Astrocyte of the cerebellum (primary cell): ENCODE data around the gene TMEM229B.
"Not testable (repeated sequence)": the region's sequence is repeated elsewhere in the genome, so short reads cannot be mapped to it uniquely, and the experiment has no call there.

ENCODE experiments used
- DNase-seq: peaks from one replicate; pipeline ENCODE4 v3.0.0-alpha.2; 2011; ENCODE audit warnings: low read depth
- H3K4me3 ChIP-seq: 2 replicates; pipeline ENCODE4 v1.5.1; 2011; ENCODE audit warnings: mild to moderate bottlenecking, low read depth, low read length, moderate library complexity
- in situ Hi-C: cut with HindIII; loops from 2 replicates; pipeline ENCODE4 v1.10.0; 2017; ENCODE audit warnings: low sequenced_read_pairs
- TF ChIP-seq, protein P1 (sequence below): IDR thresholded peaks from 2 replicates; pipeline ENCODE4 v1.5.1; 2012; ENCODE audit warnings: low read length, low read depth, moderate library complexity, mild to moderate bottlenecking; ENCODE audit errors: missing control alignments

The TMEM229B gene

DNA sequence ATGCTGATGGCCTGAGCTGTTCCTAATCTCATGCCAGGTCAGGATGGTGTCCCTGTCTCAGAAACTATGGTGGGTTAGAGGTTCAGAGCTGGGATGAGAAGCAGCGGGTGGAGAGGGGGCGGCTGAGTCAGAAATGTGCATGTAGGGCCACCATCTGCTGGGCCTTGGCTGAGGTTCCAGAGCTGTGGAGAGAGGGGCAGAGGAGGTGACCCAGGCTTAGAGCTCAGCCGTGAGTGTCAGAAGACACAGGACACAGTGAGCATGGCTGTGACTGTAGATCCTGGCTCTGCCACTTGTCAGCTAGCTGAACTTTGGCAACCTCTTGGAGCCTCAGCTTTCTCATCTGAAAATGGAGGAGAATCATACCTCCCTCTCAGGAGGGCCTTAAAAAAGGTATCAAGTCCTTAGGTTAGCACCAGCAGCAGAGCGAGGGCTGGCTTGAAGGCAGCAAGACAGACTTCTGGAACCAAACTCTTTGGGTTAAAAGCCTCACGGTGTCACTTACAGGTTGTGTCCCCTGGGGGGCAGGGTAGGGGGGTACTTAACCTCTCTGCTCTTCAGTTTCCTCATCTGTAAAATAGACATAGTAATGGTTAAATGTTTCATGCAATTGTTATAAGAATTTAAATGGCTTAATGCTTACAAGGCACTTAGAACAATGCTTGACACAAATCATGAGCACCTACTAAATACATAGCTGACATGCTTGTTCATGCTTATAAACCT lies 34.8 kb downstream of the TMEM229B start:
- no peak overlapping the region for H3K4me3 ChIP-seq
- TF ChIP-seq, protein P1, sequence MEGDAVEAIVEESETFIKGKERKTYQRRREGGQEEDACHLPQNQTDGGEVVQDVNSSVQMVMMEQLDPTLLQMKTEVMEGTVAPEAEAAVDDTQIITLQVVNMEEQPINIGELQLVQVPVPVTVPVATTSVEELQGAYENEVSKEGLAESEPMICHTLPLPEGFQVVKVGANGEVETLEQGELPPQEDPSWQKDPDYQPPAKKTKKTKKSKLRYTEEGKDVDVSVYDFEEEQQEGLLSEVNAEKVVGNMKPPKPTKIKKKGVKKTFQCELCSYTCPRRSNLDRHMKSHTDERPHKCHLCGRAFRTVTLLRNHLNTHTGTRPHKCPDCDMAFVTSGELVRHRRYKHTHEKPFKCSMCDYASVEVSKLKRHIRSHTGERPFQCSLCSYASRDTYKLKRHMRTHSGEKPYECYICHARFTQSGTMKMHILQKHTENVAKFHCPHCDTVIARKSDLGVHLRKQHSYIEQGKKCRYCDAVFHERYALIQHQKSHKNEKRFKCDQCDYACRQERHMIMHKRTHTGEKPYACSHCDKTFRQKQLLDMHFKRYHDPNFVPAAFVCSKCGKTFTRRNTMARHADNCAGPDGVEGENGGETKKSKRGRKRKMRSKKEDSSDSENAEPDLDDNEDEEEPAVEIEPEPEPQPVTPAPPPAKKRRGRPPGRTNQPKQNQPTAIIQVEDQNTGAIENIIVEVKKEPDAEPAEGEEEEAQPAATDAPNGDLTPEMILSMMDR, result no peak
- no peak for DNase-seq
- in situ Hi-C loops, result no loop called here

DNA sequence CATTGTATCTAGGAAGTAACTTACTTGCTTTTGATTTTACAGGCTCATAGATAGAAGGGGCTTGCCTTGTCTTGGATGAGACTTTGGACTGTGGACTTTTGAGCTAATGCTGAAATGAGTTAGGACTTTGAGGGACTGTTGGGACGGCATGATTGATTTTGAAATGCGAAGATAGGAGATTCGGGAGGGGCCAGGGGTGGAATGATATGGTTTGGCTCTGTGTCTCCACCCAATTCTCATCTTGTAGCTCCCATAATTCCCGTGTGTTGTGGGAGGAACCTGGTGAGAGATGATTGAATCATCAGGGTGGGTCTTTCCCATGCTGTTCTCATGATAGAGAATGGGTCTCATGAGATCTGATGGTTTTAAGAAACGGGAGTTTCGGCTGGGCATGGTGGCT lies 36.9 kb downstream of the TMEM229B start:
- H3K4me3 ChIP-seq, DNase-seq, in situ Hi-C loops: not testable (repeated sequence)

DNA sequence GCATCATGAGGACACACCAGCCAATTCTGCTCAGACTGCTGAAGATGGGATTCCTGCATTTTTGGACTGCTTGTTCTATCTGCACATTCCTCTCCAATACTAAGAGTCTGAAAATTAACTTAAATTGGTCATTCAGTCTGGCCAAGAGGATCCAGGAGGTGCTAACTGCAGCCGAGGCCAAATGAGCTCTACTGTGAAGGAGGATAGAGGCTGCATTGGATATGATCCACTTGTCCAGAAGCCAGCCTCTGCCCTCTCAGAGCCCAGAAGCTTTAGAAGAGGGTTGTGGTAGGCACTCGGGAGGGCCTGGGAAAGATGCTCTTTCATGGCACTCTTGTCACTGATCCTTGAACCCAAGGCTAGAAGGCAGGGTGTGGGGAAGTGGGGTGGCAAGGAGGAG lies 39.4 kb downstream of the TMEM229B start:
- TF ChIP-seq, protein P1, result no peak
- no peak overlapping the region for H3K4me3 ChIP-seq
- DNase-seq, result no peak
- in situ Hi-C loops, result no loop called here

DNA sequence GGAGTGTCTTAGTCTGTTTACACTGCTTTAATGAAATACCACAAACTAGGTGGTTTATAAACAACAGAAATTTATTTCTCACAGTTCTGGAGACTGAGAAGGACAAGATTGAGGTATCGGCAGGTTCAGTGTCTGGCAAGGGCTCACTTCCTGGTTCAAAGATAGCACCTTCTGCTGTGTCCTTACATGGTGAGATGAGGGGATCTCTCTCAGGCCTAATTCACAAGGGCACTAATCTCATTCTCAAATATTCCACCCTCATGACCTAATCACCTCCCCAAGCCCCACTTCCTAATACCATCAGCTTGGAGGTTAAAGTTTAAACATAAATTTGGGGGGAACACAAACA lies 41.5 kb downstream of the TMEM229B start:
- TF ChIP-seq, protein P1, result no peak
- DNase-seq, result no peak
- H3K4me3 ChIP-seq, result no peak overlapping the region
- in situ Hi-C loops, result no loop called here

DNA sequence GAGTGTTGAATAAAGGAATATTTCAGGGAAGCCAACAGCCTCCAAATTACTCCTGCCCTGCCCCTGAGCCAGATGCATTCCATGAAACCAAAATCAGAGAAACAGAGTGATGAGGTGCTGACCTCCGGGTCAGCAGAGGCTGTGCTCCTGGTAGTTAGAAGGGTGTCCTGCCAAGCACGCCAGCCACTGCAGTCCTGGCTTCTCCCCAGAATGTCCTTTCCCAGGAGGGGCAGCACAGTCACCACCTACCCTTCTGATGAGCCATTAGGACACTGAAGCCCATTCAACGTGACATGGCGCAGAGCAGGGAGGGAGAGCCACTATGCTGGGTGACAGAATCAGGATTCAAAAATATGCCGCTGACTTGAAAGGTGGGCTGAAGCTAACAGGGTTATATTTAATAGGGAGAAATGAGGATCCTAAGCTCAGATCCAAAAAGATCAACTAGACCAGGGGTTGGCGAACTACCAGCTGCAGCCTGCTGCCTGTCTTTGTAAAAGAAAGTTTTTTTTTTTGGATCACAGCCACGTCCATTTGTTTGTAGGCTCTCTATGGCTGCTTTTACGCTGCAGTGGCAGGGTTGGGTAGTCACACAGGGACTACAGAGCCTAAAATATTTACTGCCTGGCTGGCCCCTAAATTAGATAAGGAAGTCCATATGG lies 42.0 kb downstream of the TMEM229B start:
- in situ Hi-C loops, result no loop called here
- no peak overlapping the region for H3K4me3 ChIP-seq
- DNase-seq, result no peak
- TF ChIP-seq, protein P1, result no peak

DNA sequence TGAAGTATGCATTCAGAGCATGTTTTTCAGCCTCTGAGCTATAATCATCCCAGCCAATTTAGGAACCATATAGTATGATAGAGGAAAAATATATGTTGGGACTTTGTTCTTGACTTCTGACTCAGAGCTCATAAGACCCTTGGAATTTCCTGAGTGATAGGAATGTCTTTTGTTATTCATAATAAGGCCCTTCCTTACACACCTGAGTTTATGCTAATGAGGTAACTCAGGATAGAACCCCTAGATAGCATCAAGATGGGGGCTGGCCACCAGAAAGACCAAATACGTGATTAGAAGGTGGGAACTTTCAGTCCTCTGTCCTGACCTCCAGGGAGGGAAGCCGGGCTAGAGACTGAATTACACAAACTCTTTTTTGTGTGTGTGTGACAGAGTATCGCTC lies 44.1 kb downstream of the TMEM229B start:
- TF ChIP-seq, protein P1, result no peak

DNA sequence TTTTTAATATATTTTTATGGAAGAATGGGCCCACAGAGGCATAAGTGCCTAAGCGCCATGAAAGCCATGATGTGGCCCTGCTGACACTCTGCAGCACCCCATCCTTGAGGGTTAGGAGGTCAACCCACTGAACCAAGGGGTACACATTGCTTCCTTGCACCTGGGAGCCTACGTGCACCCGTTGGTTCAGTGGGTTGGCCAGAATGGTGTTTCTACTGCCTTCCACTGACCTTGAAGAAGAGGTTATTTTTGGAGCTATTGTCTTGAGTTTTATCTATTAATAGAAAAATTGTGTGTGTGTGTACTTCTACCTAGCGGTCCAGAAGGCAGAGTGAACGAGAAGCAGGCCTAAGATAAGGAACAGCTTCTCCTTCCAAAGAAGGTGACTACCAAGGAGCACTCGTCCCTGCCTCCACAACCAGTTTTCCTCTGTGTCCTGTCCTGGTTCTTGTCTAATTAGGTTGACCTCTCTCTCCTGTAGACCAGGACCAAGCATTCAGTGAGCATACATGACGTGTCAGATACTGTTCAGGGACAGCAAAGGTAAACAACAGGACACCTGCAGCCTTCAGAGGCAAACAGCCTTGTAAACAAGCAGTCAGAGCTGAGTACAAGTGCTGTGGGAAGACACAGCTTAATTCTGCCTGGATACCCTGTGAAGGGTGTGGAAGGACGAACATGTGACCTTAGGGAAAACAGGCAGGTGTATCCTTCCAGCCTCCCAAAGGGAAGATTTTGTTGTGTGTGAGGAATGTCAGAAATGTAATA lies 46.2 kb downstream of the TMEM229B start:
- in situ Hi-C loops, result no loop called here
- DNase-seq, result no peak
- TF ChIP-seq, protein P1, result no peak
- no peak overlapping the region for H3K4me3 ChIP-seq

More for the DNA sequence above, 44.1 kb downstream of the TMEM229B start:
- no peak for DNase-seq
- H3K4me3 ChIP-seq, result no peak overlapping the region
- in situ Hi-C loops, result no loop called here
